HG02938 (cell line): ENCODE results near the gene SORCS2.

Experiments
- ATAC-seq: cut with Tn5 transposase; IDR thresholded peaks from one replicate; pipeline ENCODE4 v1.9.1; 2021; ENCODE audit warnings: mild to moderate bottlenecking, moderate library complexity; ENCODE audit not compliant: unreplicated experiment

The SORCS2 gene

GRCh38 chr4:7384929-7385890 is 192.9 kb downstream of the SORCS2 start:
- no peak for ATAC-seq

GRCh38 chr4:7387925-7388324 is 195.6 kb downstream of the SORCS2 start:
- ATAC-seq: no peak

- ATAC-seq: no peak
Measured at GRCh38 chr4:7388627-7389026, 196.3 kb downstream of the SORCS2 start.

- no peak for ATAC-seq
Measured at GRCh38 chr4:7389101-7389701, 196.9 kb downstream of the SORCS2 start.

- ATAC-seq: no peak
Measured at GRCh38 chr4:7389719-7390118, 197.4 kb downstream of the SORCS2 start.

- ATAC-seq: no peak
Measured at GRCh38 chr4:7390336-7390735, 198.0 kb downstream of the SORCS2 start.

- ATAC-seq: no peak
Measured at GRCh38 chr4:7390906-7391636, 198.7 kb downstream of the SORCS2 start.

GRCh38 chr4:7391637-7392437 is 199.5 kb downstream of the SORCS2 start:
- no peak for ATAC-seq

GRCh38 chr4:7392438-7393421 is 200.4 kb downstream of the SORCS2 start:
- ATAC-seq: no peak

- no peak for ATAC-seq
Measured at GRCh38 chr4:7393601-7394575, 201.6 kb downstream of the SORCS2 start.

- ATAC-seq: no peak
Measured at GRCh38 chr4:7394681-7395451, 202.5 kb downstream of the SORCS2 start.

GRCh38 chr4:7395645-7396044 is 203.3 kb downstream of the SORCS2 start:
- ATAC-seq: no peak

- ATAC-seq: no peak
Measured at GRCh38 chr4:7396186-7396910, 204.0 kb downstream of the SORCS2 start.

GRCh38 chr4:7397206-7398103 is 205.1 kb downstream of the SORCS2 start:
- ATAC-seq: no peak

- no peak for ATAC-seq
Measured at GRCh38 chr4:7398104-7398423, 205.7 kb downstream of the SORCS2 start.

GRCh38 chr4:7398788-7399439 is 206.6 kb downstream of the SORCS2 start:
- no peak for ATAC-seq
